Right lobe of liver (tissue), 6 donors: ENCODE results near the gene COL1A2. TPM values are rescaled to one million over a fixed set of nuclear protein-coding genes. Genes with fewer than 3 reads are reported as not detected.

Experiments
- ATAC-seq, 4 donors: fragments of 200-7000 bp; cut with Tn5 transposase; one replicate each; pipeline ENCODE4 v1.9.1; 2020; ENCODE audit warnings: mild to moderate bottlenecking in 4 of 4, moderate library complexity in 4 of 4
- DNase-seq, 3 donors: peaks; one replicate each; pipeline ENCODE4 v3.0.0-alpha.2; 2020
- H3K27ac ChIP-seq, 3 donors: fragments of 200-600 bp; one replicate each; pipeline ENCODE4 v1.8.0; 2022
- H3K27me3 ChIP-seq, 2 donors: fragments of 200-600 bp; one replicate each; pipeline ENCODE4 v1.8.0; 2022
- H3K36me3 ChIP-seq, 4 donors: fragments of 200-600 bp; sonication (generic) in 1 of 4; one replicate each; pipeline versions ENCODE4 v1.5.1 to v1.8.0; 2017 to 2022; ENCODE audit warnings: control low read depth in 1 of 4
- H3K4me1 ChIP-seq, 4 donors: fragments of 200-600 bp; sonication (generic) in 1 of 4; one replicate each; pipeline versions ENCODE4 v1.5.1 to v1.8.0; 2017 to 2022; ENCODE audit warnings: control low read depth in 1 of 4
- H3K4me3 ChIP-seq, 3 donors: fragments of 200-600 bp; one replicate each; pipeline ENCODE4 v1.8.0; 2022
- H3K9me3 ChIP-seq, 4 donors: fragments of 200-600 bp; sonication (generic) in 1 of 4; one replicate each; pipeline versions ENCODE4 v1.5.1 to v1.8.0; 2017 to 2022; ENCODE audit warnings: control low read depth in 1 of 4
- POLR2A ChIP-seq: fragments of 450-650 bp; IDR thresholded peaks from one replicate; pipeline ENCODE4 v1.6.1; 2017; ENCODE audit warnings: antibody characterized with exemption, mild to moderate bottlenecking
- WGBS: methylation state at CpG from one replicate; pipeline ENCODE4 v1.1.6; 2018; ENCODE audit warnings: low coverage, low lambda C conversion rate; ENCODE audit not compliant: insufficient coverage; ENCODE audit errors: missing lambda C conversion rate; 5-methylcytosine and 5-hydroxymethylcytosine counted together
- intact Hi-C, 2 donors: fragments of 100-400 bp; cut with DNase I; formaldehyde crosslinking; loops; one replicate each; pipeline versions ENCODE4 v1.11.2 to v1.14.1; 2022
- total RNA-seq, 6 experiments: library from RNA; depleted of rRNA in 2 of 6; stranded (reverse); fragments of >200 nt in 2 of 6; fragmentation: NEBNext Ultra II Directional in 3 of 6; extraction: Animal tissue kit (Norgen Biotek cat#: 25700) in 3 of 6; gene quantifications; one replicate each; pipeline versions ENCODE4 v1.1.0 to v1.2.4, GENCODE V29; 2016 to 2023
- TF ChIP-seq, protein P1 (sequence below), 4 donors: fragments of 200-600 bp in 3 of 4; fragments of 450-650 bp in 1 of 4; IDR thresholded peaks; one replicate each; pipeline versions ENCODE4 v1.5.1 to v1.8.0; 2016 to 2022; ENCODE audit warnings: antibody characterized with exemption in 4 of 4, mild to moderate bottlenecking in 2 of 4
- donor health status: DM: no; HTN: yes; CAD: no.
- donor health status: DM: no; HTN: no; CAD: no.
- donor health status: DM: no; HTN: no; CAD: no.
- donor health status: DM: no; HTN: yes; CAD: no.
- donor health status: DM: no; HTN: yes; CAD: no.

COL1A2 gene
- total RNA-seq, 6 experiments from 2014 or later, result 5.6 to 49.8 (median 18.4) TPM

DNA sequence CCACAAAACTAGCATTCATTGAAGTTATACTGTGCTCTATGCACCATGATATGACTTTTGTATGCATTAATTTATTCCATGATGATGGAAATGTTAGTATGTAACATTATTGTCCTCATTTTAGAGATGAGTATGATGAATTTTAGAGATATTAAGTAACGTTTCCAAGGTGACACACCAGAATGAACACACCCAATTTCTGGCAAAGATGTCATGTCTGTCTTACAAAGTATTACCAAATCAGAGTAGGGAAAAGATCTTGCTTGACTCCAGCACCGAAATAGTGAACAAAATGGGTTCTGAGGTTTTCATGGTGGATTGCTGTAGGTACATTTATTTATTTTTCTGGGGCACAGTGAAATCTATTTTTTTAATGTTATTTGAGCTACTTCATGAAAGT, 33.8 kb upstream of the COL1A2 start:
- H3K27ac ChIP-seq, result no peak overlapping the region
- H3K4me3 ChIP-seq, result no peak overlapping the region
- H3K4me1 ChIP-seq, result no peaks in the 10 kb centered on the region
- no peaks in the 10 kb centered on the region for H3K36me3 ChIP-seq
- WGBS, result 30% methylated on average over 2 of the region's 2 CpGs
- no peaks in the 10 kb centered on the region for H3K27me3 ChIP-seq
- H3K9me3 ChIP-seq, result no peaks in the 10 kb centered on the region
- DNase-seq, result no peak
- intact Hi-C loops, result no loop called here
- ATAC-seq, result no peak
- no peak for TF ChIP-seq POLR2A
- TF ChIP-seq, protein P1, sequence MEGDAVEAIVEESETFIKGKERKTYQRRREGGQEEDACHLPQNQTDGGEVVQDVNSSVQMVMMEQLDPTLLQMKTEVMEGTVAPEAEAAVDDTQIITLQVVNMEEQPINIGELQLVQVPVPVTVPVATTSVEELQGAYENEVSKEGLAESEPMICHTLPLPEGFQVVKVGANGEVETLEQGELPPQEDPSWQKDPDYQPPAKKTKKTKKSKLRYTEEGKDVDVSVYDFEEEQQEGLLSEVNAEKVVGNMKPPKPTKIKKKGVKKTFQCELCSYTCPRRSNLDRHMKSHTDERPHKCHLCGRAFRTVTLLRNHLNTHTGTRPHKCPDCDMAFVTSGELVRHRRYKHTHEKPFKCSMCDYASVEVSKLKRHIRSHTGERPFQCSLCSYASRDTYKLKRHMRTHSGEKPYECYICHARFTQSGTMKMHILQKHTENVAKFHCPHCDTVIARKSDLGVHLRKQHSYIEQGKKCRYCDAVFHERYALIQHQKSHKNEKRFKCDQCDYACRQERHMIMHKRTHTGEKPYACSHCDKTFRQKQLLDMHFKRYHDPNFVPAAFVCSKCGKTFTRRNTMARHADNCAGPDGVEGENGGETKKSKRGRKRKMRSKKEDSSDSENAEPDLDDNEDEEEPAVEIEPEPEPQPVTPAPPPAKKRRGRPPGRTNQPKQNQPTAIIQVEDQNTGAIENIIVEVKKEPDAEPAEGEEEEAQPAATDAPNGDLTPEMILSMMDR (IDR thresholded peaks at IDR 0.05), result no peak

DNA sequence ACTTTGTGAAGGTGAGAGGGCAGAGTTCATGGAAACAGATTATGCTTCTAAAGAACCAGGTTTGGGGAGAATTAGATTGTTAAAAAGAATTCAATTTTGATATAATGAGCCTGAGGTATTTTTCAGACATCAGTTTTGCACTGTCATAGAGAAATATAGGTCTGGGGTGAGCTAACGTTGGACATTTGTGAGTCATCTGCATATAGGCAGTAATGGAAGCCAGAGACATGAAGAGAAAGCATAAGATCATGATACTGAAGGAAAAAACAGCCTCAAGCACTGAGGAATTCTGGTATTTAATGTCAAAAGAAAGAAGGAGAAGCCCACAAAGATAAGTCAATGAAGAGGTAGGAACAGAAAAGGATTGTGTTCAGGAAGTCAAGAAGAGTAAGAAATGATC, 32.4 kb upstream of the COL1A2 start:
- no peak overlapping the region for H3K4me3 ChIP-seq
- no peaks in the 10 kb centered on the region for H3K4me1 ChIP-seq
- ATAC-seq (no peak), DNase-seq (no peak)
- no peak overlapping the region for H3K27ac ChIP-seq
- WGBS, result 35% methylated on average over 1 of the region's 1 CpG
- no peaks in the 10 kb centered on the region for H3K36me3 ChIP-seq
- no peaks in the 10 kb centered on the region for H3K27me3 ChIP-seq
- H3K9me3 ChIP-seq, result no peaks in the 10 kb centered on the region
- intact Hi-C loops, result no loop called here
- no peak for TF ChIP-seq POLR2A
- TF ChIP-seq, protein P1 (IDR thresholded peaks at IDR 0.05), result no peak

DNA sequence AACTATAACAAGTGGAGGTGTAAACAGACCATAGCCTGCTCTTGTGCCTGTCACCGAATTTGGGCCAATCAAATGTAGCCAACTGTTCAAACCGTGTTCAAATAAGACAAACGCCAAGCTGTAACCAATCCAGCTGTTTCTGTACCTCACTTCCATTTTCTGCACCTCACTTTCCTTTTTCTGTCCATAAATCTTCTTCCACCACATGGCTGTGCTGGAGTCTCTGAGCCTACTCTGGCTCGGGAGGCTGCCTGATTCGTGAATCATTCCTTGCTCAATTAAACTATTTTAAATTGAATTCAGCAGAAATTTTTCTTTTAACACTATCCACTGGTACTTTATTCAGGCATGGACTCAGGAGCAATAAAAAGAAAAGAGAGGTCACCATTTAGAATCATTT, 29.9 kb upstream of the COL1A2 start:
- no peak for ATAC-seq
- 47% methylated on average over 5 of the region's 5 CpGs for WGBS
- no peak overlapping the region for H3K4me3 ChIP-seq
- H3K27me3 ChIP-seq, result no peaks in the 10 kb centered on the region
- no peaks in the 10 kb centered on the region for H3K9me3 ChIP-seq
- no peak overlapping the region for H3K27ac ChIP-seq
- H3K36me3 ChIP-seq, result no peaks in the 10 kb centered on the region
- DNase-seq, result no peak
- intact Hi-C loops, result no loop called here
- no peak for TF ChIP-seq POLR2A
- TF ChIP-seq, protein P1 (IDR thresholded peaks at IDR 0.05), result no peak
- no peaks in the 10 kb centered on the region for H3K4me1 ChIP-seq

DNA sequence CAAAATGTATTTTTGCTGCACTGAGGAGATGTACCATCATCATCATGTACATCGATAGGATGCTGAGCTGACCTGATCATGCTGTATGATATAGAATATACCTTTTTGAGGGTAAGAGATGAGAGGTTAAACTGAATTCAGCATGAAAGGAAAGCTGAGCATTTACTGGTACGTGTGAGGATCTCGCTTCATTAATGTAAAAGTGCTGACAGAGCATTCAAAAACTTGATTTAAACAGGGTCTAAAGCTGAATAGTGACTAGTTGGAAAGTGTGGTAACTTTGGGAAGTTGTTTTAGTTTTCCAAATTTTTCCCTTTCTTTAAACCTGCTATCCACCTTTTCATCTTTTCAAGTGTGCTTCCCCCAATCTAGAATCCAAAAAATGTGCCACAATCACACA, 28.5 kb upstream of the COL1A2 start:
- Histone ChIP-seq H3K9me3 (no peaks in the 10 kb centered on the region), H3K36me3 (no peaks in the 10 kb centered on the region), H3K4me1 (no peaks in the 10 kb centered on the region), H3K4me3 (no peak overlapping the region), H3K27ac (no peak overlapping the region), H3K27me3 (no peaks in the 10 kb centered on the region)
- ATAC-seq, result no peak
- 80% methylated on average over 3 of the region's 3 CpGs for WGBS
- no peak for DNase-seq
- intact Hi-C loops, result no loop called here
- TF ChIP-seq POLR2A, result no peak
- TF ChIP-seq, protein P1 (IDR thresholded peaks at IDR 0.05), result no peak

GRCh38 chr7:94366832-94367231, 27.9 kb upstream of the COL1A2 start:
- 57% methylated on average over 4 of the region's 4 CpGs for WGBS
- no peak overlapping the region for H3K4me3 ChIP-seq
- H3K27ac ChIP-seq, result no peak overlapping the region
- H3K27me3 ChIP-seq, result no peaks in the 10 kb centered on the region
- H3K9me3 ChIP-seq, result no peaks in the 10 kb centered on the region
- no peak for ATAC-seq
- no peak for DNase-seq
- no peaks in the 10 kb centered on the region for H3K4me1 ChIP-seq
- H3K36me3 ChIP-seq, result no peaks in the 10 kb centered on the region
- no peak for TF ChIP-seq POLR2A
- TF ChIP-seq, protein P1 (IDR thresholded peaks at IDR 0.05), result no peak
- intact Hi-C loops, result no loop called here
